Caco-2 (cell line): ENCODE data around the gene MX1. TPM values are rescaled to one million over a fixed set of nuclear protein-coding genes. Genes with fewer than 3 reads are reported as not detected.

Experiments
- BruUV-seq: library from RNA; stranded (reverse); fragments of 400-500 nt; replicated peaks from 2 replicates; lab custom pipeline; 2021; lab: Mats Ljungman, UMichigan
- CTCF ChIA-PET: fragments of 300-600 bp; sonication (Branson Sonifier 250); formaldehyde crosslinking; loops from one replicate; lab custom pipeline; 2022; ENCODE audit warnings: antibody characterized with exemption; lab: Charles Lee
- POLR2A ChIA-PET: fragments of 300-600 bp; sonication (Branson Sonifier 250); formaldehyde crosslinking; loops from one replicate; lab custom pipeline; 2022; ENCODE audit warnings: antibody characterized with exemption; lab: Charles Lee
- DNase-seq, 2 experiments: peaks; one replicate each; pipeline versions ENCODE4 v3.0.0 to v3.0.0-alpha.2; 2020 to 2022
- H3K27me3 ChIP-seq: replicated peaks from 2 replicates; pipeline ENCODE4 v1.6.0; 2011; ENCODE audit warnings: low read length; ENCODE audit not compliant: control insufficient read depth, insufficient read depth
- H3K36me3 ChIP-seq: 2 replicates; pipeline ENCODE4 v1.5.1; 2011; ENCODE audit warnings: low read length; ENCODE audit not compliant: control insufficient read depth, insufficient read depth
- H3K4me1 ChIP-seq: fragments of 250-450 bp; sonication (Bioruptor Pico); 2 replicates; pipeline ENCODE4 v1.5.1; 2020; ENCODE audit warnings: mild to moderate bottlenecking
- H3K4me3 ChIP-seq: 2 replicates; pipeline ENCODE4 v1.5.1; 2011; ENCODE audit warnings: low read depth, mild to moderate bottlenecking, control low read depth, low read length
- H3K9me3 ChIP-seq: fragments of 250-450 bp; sonication (Bioruptor Pico); 2 replicates; pipeline ENCODE4 v1.5.1; 2020; ENCODE audit warnings: mild to moderate bottlenecking, moderate library complexity
- H3K27ac Mint-ChIP-seq: one replicate; pipeline ENCODE4 v1.8.0; 2022; ENCODE audit warnings: mixed read lengths; ENCODE audit not compliant: unreplicated experiment
- H3K27me3 Mint-ChIP-seq: one replicate; pipeline ENCODE4 v1.8.0; 2022; ENCODE audit warnings: mixed read lengths; ENCODE audit not compliant: insufficient read depth, unreplicated experiment
- H3K36me3 Mint-ChIP-seq: one replicate; pipeline ENCODE4 v1.8.0; 2022; ENCODE audit warnings: mild to moderate bottlenecking, mixed read lengths; ENCODE audit not compliant: insufficient read depth, unreplicated experiment
- H3K4me1 Mint-ChIP-seq: one replicate; pipeline ENCODE4 v1.8.0; 2022; ENCODE audit warnings: low read depth, mixed read lengths; ENCODE audit not compliant: unreplicated experiment
- H3K4me3 Mint-ChIP-seq: one replicate; pipeline ENCODE4 v1.8.0; 2022; ENCODE audit warnings: mild to moderate bottlenecking, moderate library complexity, mixed read lengths; ENCODE audit not compliant: unreplicated experiment
- H3K9me3 Mint-ChIP-seq: one replicate; pipeline ENCODE4 v1.8.0; 2022; ENCODE audit warnings: mixed read lengths; ENCODE audit not compliant: unreplicated experiment
- CTCF ChIP-seq, 2 experiments: fragments of 200-600 bp in 1 of 2; IDR thresholded peaks; 1 replicate in 1 of 2; 2 replicates in 1 of 2; pipeline versions ENCODE4 v1.5.1 to v1.8.0; 2011 to 2022; ENCODE audit warnings: antibody characterized with exemption in 1 of 2, control low read depth in 1 of 2, inconsistent platforms in 1 of 2, low read depth in 1 of 2, low read length in 1 of 2, mild to moderate bottlenecking in 1 of 2, moderate library complexity in 1 of 2; ENCODE audit not compliant: insufficient read depth in 1 of 2, severe bottlenecking in 1 of 2, unreplicated experiment in 1 of 2
- intact Hi-C: fragments of 100-400 bp; cut with micrococcal nuclease; formaldehyde crosslinking; loops from one replicate; pipeline ENCODE4 v1.10.0; 2022; ENCODE audit not compliant: unreplicated experiment
- total RNA-seq: library from RNA; stranded (reverse); gene quantifications from 2 replicates; pipeline ENCODE4 v1.2.3, GENCODE V29; 2022

Gene MX1
- total RNA-seq, 1 experiment from 2014 or later = 18.9 TPM

- Mint-ChIP-seq H3K36me3 (no peaks in the 10 kb centered on the region), H3K4me1 (no peaks in the 10 kb centered on the region), H3K9me3 (peaks cover 9% of the 10 kb centered on the region), H3K27me3 (no peaks in the 10 kb centered on the region), H3K4me3 (no peak overlapping the region), H3K27ac (no peak overlapping the region)
- TF ChIP-seq CTCF (IDR thresholded peaks at IDR 0.05; ENCODE audit: insufficient read depth in 1 of 2, low read depth in 1 of 2, low read length in 1 of 2, severe bottlenecking in 1 of 2, unreplicated experiment in 1 of 2) = no peak
- H3K36me3 ChIP-seq = no peaks in the 10 kb centered on the region
- no peak for DNase-seq
- no peak overlapping the region for H3K4me3 ChIP-seq
- no TSS peak for BruUV-seq
- no peaks in the 10 kb centered on the region for H3K9me3 ChIP-seq
- peaks cover 7% of the 10 kb centered on the region for H3K4me1 ChIP-seq
- intact Hi-C loops = no loop called here
- H3K27me3 ChIP-seq = no peaks in the 10 kb centered on the region
- CTCF ChIA-PET = no interaction called here
- POLR2A ChIA-PET = no interaction called here
Observed at GRCh38 chr21:41399246-41399800, 26.7 kb upstream of the MX1 start.

GRCh38 chr21:41402231-41402630 lies 23.8 kb upstream of the MX1 start:
- no peak overlapping the region for H3K4me3 ChIP-seq
- Mint-ChIP-seq H3K27ac (no peak overlapping the region), H3K4me3 (no peak overlapping the region), H3K27me3 (no peaks in the 10 kb centered on the region), H3K36me3 (no peaks in the 10 kb centered on the region), H3K9me3 (peaks cover 9% of the 10 kb centered on the region), H3K4me1 (no peaks in the 10 kb centered on the region)
- no peak for TF ChIP-seq CTCF (IDR thresholded peaks at IDR 0.05; ENCODE audit: insufficient read depth in 1 of 2, low read depth in 1 of 2, low read length in 1 of 2, severe bottlenecking in 1 of 2, unreplicated experiment in 1 of 2)
- intact Hi-C loops = no loop called here
- POLR2A ChIA-PET = no interaction called here
- CTCF ChIA-PET = no interaction called here
- H3K4me1 ChIP-seq = no peaks in the 10 kb centered on the region
- DNase-seq = no peak
- H3K9me3 ChIP-seq = no peaks in the 10 kb centered on the region
- H3K27me3 ChIP-seq = no peaks in the 10 kb centered on the region
- no peaks in the 10 kb centered on the region for H3K36me3 ChIP-seq
- no TSS peak for BruUV-seq

GRCh38 chr21:41402796-41403195 lies 23.2 kb upstream of the MX1 start:
- no peak overlapping the region for H3K4me3 Mint-ChIP-seq
- no peaks in the 10 kb centered on the region for H3K4me1 ChIP-seq
- H3K9me3 Mint-ChIP-seq = peaks cover 9% of the 10 kb centered on the region
- no peaks in the 10 kb centered on the region for H3K27me3 Mint-ChIP-seq
- no peak for TF ChIP-seq CTCF (IDR thresholded peaks at IDR 0.05; ENCODE audit: insufficient read depth in 1 of 2, low read depth in 1 of 2, low read length in 1 of 2, severe bottlenecking in 1 of 2, unreplicated experiment in 1 of 2)
- CTCF ChIA-PET = no interaction called here
- H3K4me3 ChIP-seq = no peak overlapping the region
- DNase-seq = no peak
- no TSS peak for BruUV-seq
- intact Hi-C loops = no loop called here
- H3K36me3 ChIP-seq = no peaks in the 10 kb centered on the region
- no peaks in the 10 kb centered on the region for H3K27me3 ChIP-seq
- POLR2A ChIA-PET = no interaction called here
- no peak overlapping the region for H3K27ac Mint-ChIP-seq
- H3K9me3 ChIP-seq = no peaks in the 10 kb centered on the region
- no peaks in the 10 kb centered on the region for H3K4me1 Mint-ChIP-seq
- no peaks in the 10 kb centered on the region for H3K36me3 Mint-ChIP-seq
